GM19467 (cell line): ENCODE data around the gene SMG5.

ENCODE experiments used
- ATAC-seq: cut with Tn5 transposase; IDR thresholded peaks from one replicate; pipeline ENCODE4 v1.9.1; 2021; ENCODE audit warnings: mild to moderate bottlenecking, moderate library complexity; ENCODE audit not compliant: unreplicated experiment

Gene SMG5

GRCh38 chr1:156281693-156282478 is 739 bp downstream of the SMG5 start:
- no peak for ATAC-seq

- ATAC-seq = no peak
These were observed 1.3 kb downstream of the SMG5 start for GRCh38 chr1:156281281-156281680.

GRCh38 chr1:156279837-156280236 is 2.8 kb downstream of the SMG5 start:
- ATAC-seq = no peak

- ATAC-seq = no peak
These were observed 5.7 kb downstream of the SMG5 start for GRCh38 chr1:156276966-156277381.

- no peak for ATAC-seq
These were observed 6.1 kb downstream of the SMG5 start for GRCh38 chr1:156276532-156276931.

GRCh38 chr1:156270314-156270713 is 12.3 kb downstream of the SMG5 start:
- ATAC-seq = no peak

GRCh38 chr1:156268336-156268735 is 14.3 kb downstream of the SMG5 start:
- ATAC-seq = no peak

GRCh38 chr1:156266051-156266450 is 16.6 kb downstream of the SMG5 start:
- ATAC-seq = no peak

- ATAC-seq = no peak
These were observed 19.4 kb downstream of the SMG5 start for GRCh38 chr1:156263288-156263655.

- no peak for ATAC-seq
These were observed 20.0 kb downstream of the SMG5 start for GRCh38 chr1:156262461-156263287.

- ATAC-seq = no peak
These were observed 21.7 kb downstream of the SMG5 start for GRCh38 chr1:156260896-156261295.

- ATAC-seq = no peak
These were observed 22.8 kb downstream of the SMG5 start for GRCh38 chr1:156259805-156260204.

GRCh38 chr1:156258859-156259258 is 23.8 kb downstream of the SMG5 start:
- ATAC-seq = no peak

GRCh38 chr1:156257711-156258110 is 24.9 kb downstream of the SMG5 start:
- ATAC-seq = no peak

GRCh38 chr1:156253634-156254033 is 29.0 kb downstream of the SMG5 start:
- ATAC-seq = no peak

- no peak for ATAC-seq
These were observed 31.1 kb downstream of the SMG5 start for GRCh38 chr1:156251527-156251926.

- no peak for ATAC-seq
These were observed 33.0 kb downstream of the SMG5 start for GRCh38 chr1:156249593-156249992.

- no peak for ATAC-seq
These were observed 34.3 kb downstream of the SMG5 start for GRCh38 chr1:156248323-156248683.

GRCh38 chr1:156247460-156248322 is 34.9 kb downstream of the SMG5 start, which contains the start of gene PAQR6:
PAQR6 (minus strand) TSS chr1:156248056; CDS start chr1:156246731, 1,325 bp downstream.
- ATAC-seq = no peak

GRCh38 chr1:156246781-156247459 is 35.7 kb downstream of the SMG5 start:
- ATAC-seq = no peak
